A549 (cell line): ENCODE measurements around the gene TNRC6C. TPM values are rescaled to one million over a fixed set of nuclear protein-coding genes. Genes with fewer than 3 reads are reported as not detected.
A peak's percentile ranks its signal among the peaks of the same experiment; 100 is the strongest.

Source experiments
- ATAC-seq, 2 experiments: fragments of 200-7000 bp in 1 of 2; fragments of >200 bp in 1 of 2; cut with Nextera tagmentation in 1 of 2; cut with Tn5 transposase in 1 of 2; 3 replicates each; pipeline versions ENCODE4 v1.8.0 to v1.9.1; 2018 to 2020; ENCODE audit warnings: mild to moderate bottlenecking in 1 of 2, moderate library complexity in 1 of 2
- CTCF ChIA-PET: fragments of 300-600 bp; sonication (Branson Sonifier 250); formaldehyde crosslinking; extraction: SDS; loops from one replicate; lab custom pipeline; 2021; ENCODE audit warnings: antibody characterized with exemption, inconsistent platforms; lab: Yijun Ruan, JAX
- POLR2A ChIA-PET: fragments of 350-600 bp; formaldehyde crosslinking; extraction: SDS; loops from one replicate; lab custom pipeline; 2021; ENCODE audit warnings: antibody characterized with exemption, inconsistent platforms; lab: Yijun Ruan, JAX
- DNase-seq, 2 experiments: peaks; one replicate each; pipeline versions ENCODE4 v3.0.0 to v3.0.0-alpha.2; 2011 to 2016; ENCODE audit warnings: low read depth in 1 of 2, low spot score in 1 of 2
- FAIRE-seq: peaks from 2 replicates; lab custom pipeline; 2011; peaks lifted over from hg19 to GRCh38; lab: Jason Lieb, UNC
- H3K27ac ChIP-seq, 2 experiments: fragments of >200 bp; sonication (Bioruptor Twin); formaldehyde crosslinking; 3 replicates each; pipeline ENCODE4 v1.5.1; 2016 to 2017
- H3K4me1 ChIP-seq: fragments of >200 bp; sonication (Bioruptor Twin); formaldehyde crosslinking; 3 replicates; pipeline ENCODE4 v1.6.1; 2016
- H3K4me2 ChIP-seq: fragments of >200 bp; sonication (Bioruptor Twin); formaldehyde crosslinking; 3 replicates; pipeline ENCODE4 v1.6.1; 2016
- H3K4me3 ChIP-seq: fragments of >200 bp; sonication (Bioruptor Twin); formaldehyde crosslinking; 3 replicates; pipeline ENCODE4 v1.5.1; 2016
- H3K9me3 ChIP-seq: fragments of >200 bp; sonication (Bioruptor Twin); formaldehyde crosslinking; 3 replicates; pipeline ENCODE4 v1.6.1; 2016
- ATOH8 ChIP-seq: fragments of 250-450 bp; sonication (Bioruptor Pico); IDR thresholded peaks from 2 replicates; pipeline ENCODE4 v1.5.0; 2020; ENCODE audit warnings: low read depth, mild to moderate bottlenecking, moderate library complexity
- BCL3 ChIP-seq: fragments of >200 bp; sonication (Bioruptor Twin); formaldehyde crosslinking; IDR thresholded peaks from 3 replicates; pipeline ENCODE4 v1.6.1; 2016
- BHLHE40 ChIP-seq: IDR thresholded peaks from 2 replicates; pipeline ENCODE4 v1.6.1; 2012; ENCODE audit warnings: low read depth, low read length, inconsistent platforms
- CBX8 ChIP-seq: fragments of 200-600 bp; sonication (generic); IDR thresholded peaks from 2 replicates; pipeline ENCODE4 v1.6.1; 2016
- CHD2 ChIP-seq: fragments of 150-350 bp; IDR thresholded peaks from 2 replicates; pipeline ENCODE4 v1.6.1; 2014; ENCODE audit warnings: low read length; ENCODE audit not compliant: partially characterized antibody
- CTCF ChIP-seq: fragments of >200 bp; sonication (Bioruptor Twin); formaldehyde crosslinking; IDR thresholded peaks from 3 replicates; pipeline ENCODE4 v1.5.1; 2016
- EHF ChIP-seq: fragments of 250-450 bp; sonication (Bioruptor Pico); IDR thresholded peaks from 2 replicates; pipeline ENCODE4 v1.5.0; 2020; ENCODE audit warnings: mild to moderate bottlenecking
- EP300 ChIP-seq, 2 experiments: fragments of >200 bp; sonication (Bioruptor Twin); formaldehyde crosslinking; IDR thresholded peaks; 2 replicates in 1 of 2; 3 replicates in 1 of 2; pipeline ENCODE4 v1.6.1; 2016 to 2017
- FOXS1 ChIP-seq: fragments of 250-450 bp; sonication (Bioruptor Pico); IDR thresholded peaks from 2 replicates; pipeline ENCODE4 v1.5.0; 2020; ENCODE audit warnings: mild to moderate bottlenecking, moderate library complexity
- HDAC2 ChIP-seq: fragments of 200-600 bp; sonication (generic); IDR thresholded peaks from 2 replicates; pipeline ENCODE4 v1.6.1; 2016
- HES2 ChIP-seq: fragments of >200 bp; sonication (Bioruptor Twin); formaldehyde crosslinking; IDR thresholded peaks from 2 replicates; pipeline ENCODE4 v1.6.1; 2016
- HOXA7 ChIP-seq: fragments of 250-450 bp; sonication (Bioruptor Pico); IDR thresholded peaks from 2 replicates; pipeline ENCODE4 v1.5.0; 2020; ENCODE audit warnings: mild to moderate bottlenecking, moderate library complexity
- MAFK ChIP-seq: fragments of 450-650 bp; IDR thresholded peaks from 2 replicates; pipeline ENCODE4 v1.6.1; 2014; ENCODE audit not compliant: partially characterized antibody
- MYC ChIP-seq: IDR thresholded peaks from 2 replicates; pipeline ENCODE4 v1.6.1; 2012; ENCODE audit warnings: mild to moderate bottlenecking, inconsistent platforms, low read length, improper control_type of control experiment, borderline replicate concordance
- POLR2AphosphoS2 ChIP-seq: conservative IDR thresholded peaks from 2 replicates; pipeline ENCODE4 v1.6.1; 2012; ENCODE audit warnings: low read length, improper control_type of control experiment, inconsistent platforms
- RARB ChIP-seq: fragments of 250-450 bp; sonication (Bioruptor Pico); IDR thresholded peaks from 2 replicates; pipeline ENCODE4 v1.8.0; 2021; ENCODE audit warnings: mild to moderate bottlenecking, moderate library complexity
- REST ChIP-seq: fragments of 200-600 bp; sonication (generic); IDR thresholded peaks from 2 replicates; pipeline ENCODE4 v1.6.1; 2016; ENCODE audit warnings: antibody characterized with exemption, mild to moderate bottlenecking, moderate library complexity
- RFX5 ChIP-seq: fragments of 450-650 bp; IDR thresholded peaks from 2 replicates; pipeline ENCODE4 v1.7.1; 2014; ENCODE audit warnings: antibody characterized with exemption, mild to moderate bottlenecking, moderate library complexity
- SMC3 ChIP-seq: fragments of >200 bp; sonication (Bioruptor Twin); formaldehyde crosslinking; IDR thresholded peaks from 3 replicates; pipeline ENCODE4 v1.6.1; 2018; ENCODE audit warnings: inconsistent platforms
- ZNF302 ChIP-seq: fragments of 250-450 bp; sonication (Bioruptor Pico); IDR thresholded peaks from 2 replicates; pipeline ENCODE4 v1.9.0; 2021; ENCODE audit warnings: inconsistent platforms, mild to moderate bottlenecking, moderate library complexity
- WGBS: methylation state at CpG from one replicate; pipeline ENCODE4 v1.1.6; 2017; ENCODE audit errors: missing lambda C conversion rate; 5-methylcytosine and 5-hydroxymethylcytosine counted together
- polyA plus RNA-seq, 4 experiments: library from polyadenylated mRNA; depleted of rRNA in 3 of 4; stranded (reverse); fragments of >200 nt; fragmentation: RNase III in 1 of 4; extraction: RNeasy Plus Mini Kit Qiagen cat#74134 plus additional on column Dnase treatment in 1 of 4; gene quantifications; 2 replicates in 3 of 4; 3 replicates in 1 of 4; pipeline ENCODE4 v1.2.3, GENCODE V29; 2011 to 2017

The TNRC6C gene
- polyA plus RNA-seq, 2 of the 4 experiments (the other 2 are of a cell fraction): 1.3 to 1.9 TPM

- peak; percentile 64 to 67; a peak in 5 of 6 replicates for ATAC-seq
- peak overlapping the region; percentile 55 for H3K4me2 ChIP-seq
- no peak for TF ChIP-seq BHLHE40
- 16% methylated on average over 17 of the region's 17 CpGs for WGBS
- H3K9me3 ChIP-seq: 0 out of 3 replicates have a peak, but pooled peaks cover 3% of the 10 kb centered on the region
- no peak for DNase-seq
- no peak overlapping the region for H3K27ac ChIP-seq
- no peak overlapping the region for H3K4me3 ChIP-seq
- POLR2A ChIA-PET: interaction anchor here (4.1 kb wide), 1 partner anchor 41 kb away, joined by 32 read pairs; the partner anchor contains the start of gene TNRC6C
- no peak for FAIRE-seq
- H3K4me1 ChIP-seq: peaks cover 8% of the 10 kb centered on the region; the same call in 1 of the 3 replicates
- CTCF ChIA-PET: interaction anchor here (1.0 to 2.2 kb wide), 4 partner anchors 11 to 143 kb away, joined by 3 to 10 read pairs (median 3); no protein-coding TSS in a partner anchor
Observed at GRCh38 chr17:77916703-77917481, 41.6 kb upstream of the TNRC6C start.

GRCh38 chr17:77919276-77919675, 39.2 kb upstream of the TNRC6C start:
- H3K27ac ChIP-seq: no peak overlapping the region
- H3K4me1 ChIP-seq: peaks cover 8% of the 10 kb centered on the region; the same call in 1 of the 3 replicates
- ATAC-seq (no peak), DNase-seq (no peak), FAIRE-seq (no peak)
- no peak overlapping the region for H3K4me3 ChIP-seq
- ChIA-PET CTCF (interaction anchor here (1.0 kb wide), 1 partner anchor 377 kb away, joined by 4 read pairs; no protein-coding TSS in a partner anchor), POLR2A (no interaction called here)
- 87% methylated on average over 3 of the region's 3 CpGs for WGBS
- H3K9me3 ChIP-seq: 0 out of 3 replicates have a peak, but pooled peaks cover 3% of the 10 kb centered on the region
- no peak overlapping the region for H3K4me2 ChIP-seq
- TF ChIP-seq HES2: no peak
- no peak for TF ChIP-seq CTCF
- TF ChIP-seq CHD2: no peak
- TF ChIP-seq CBX8: no peak
- no peak for TF ChIP-seq FOXS1 (CRISPR knock-in tag)
- no peak for TF ChIP-seq HOXA7 (CRISPR knock-in tag)
- TF ChIP-seq ZNF302 (CRISPR knock-in tag): no peak
- no peak for TF ChIP-seq BCL3
- TF ChIP-seq MAFK: no peak
- TF ChIP-seq EHF (CRISPR knock-in tag): no peak
- TF ChIP-seq HDAC2: no peak
- TF ChIP-seq SMC3: no peak
- no peak for TF ChIP-seq RARB (CRISPR knock-in tag)
- no peak for TF ChIP-seq RFX5
- TF ChIP-seq MYC: no peak
- TF ChIP-seq EP300 (IDR thresholded peaks at IDR 0.05): no peak
- no peak for TF ChIP-seq POLR2AphosphoS2
- TF ChIP-seq REST: no peak
- TF ChIP-seq ATOH8 (CRISPR knock-in tag): no peak
